ENCODE data around the gene FSCN2.

FSCN2 gene

DNA sequence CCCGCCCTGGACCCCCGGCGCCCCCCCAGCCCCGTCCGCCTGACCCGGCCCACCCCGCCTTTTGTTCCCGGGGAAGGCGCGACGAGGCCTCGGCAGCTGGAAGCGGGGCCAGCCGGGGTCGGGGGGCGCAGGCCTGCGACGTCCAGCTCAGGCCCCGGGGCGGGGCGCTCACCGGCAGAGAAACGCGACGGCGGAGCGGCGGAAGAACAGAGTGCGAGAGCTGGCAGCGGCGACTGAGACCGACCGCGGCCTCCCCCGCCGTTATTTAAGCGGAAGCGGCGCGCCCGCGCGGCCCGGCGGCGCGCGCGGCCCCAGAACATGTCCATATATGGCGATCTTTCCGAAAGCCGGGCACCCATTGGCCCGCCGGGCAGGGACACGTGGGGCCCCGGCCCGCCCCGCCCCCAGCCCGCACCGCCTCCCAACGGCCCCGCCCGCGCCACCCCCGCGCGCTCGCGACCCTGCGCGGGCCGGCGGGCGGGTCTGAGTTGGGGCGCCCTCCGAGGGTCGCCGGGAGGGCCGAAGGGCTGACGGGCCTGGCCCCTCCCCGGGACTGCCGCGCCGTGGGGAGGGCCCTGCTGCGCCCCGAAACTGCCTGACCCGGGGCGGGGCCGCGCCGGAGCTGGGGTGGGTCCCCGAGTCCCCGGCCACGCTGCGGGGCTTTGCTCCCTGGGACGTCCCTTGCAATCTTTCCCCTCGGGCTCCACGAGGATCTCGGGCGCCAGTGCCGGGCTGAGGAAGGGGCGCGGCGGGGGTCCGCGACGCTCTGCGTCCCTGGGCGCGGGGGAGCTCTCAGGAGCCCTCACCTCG lies 15.4 kb upstream of the FSCN2 start, which contains the start of gene ACTG1:
TSS of gene ACTG1 (minus strand) at position 238 of the 810 bp plus-strand sequence. CDS start 445 bp downstream, outside the sequence.
- peak; percentile 97 for DNase-seq

DNA sequence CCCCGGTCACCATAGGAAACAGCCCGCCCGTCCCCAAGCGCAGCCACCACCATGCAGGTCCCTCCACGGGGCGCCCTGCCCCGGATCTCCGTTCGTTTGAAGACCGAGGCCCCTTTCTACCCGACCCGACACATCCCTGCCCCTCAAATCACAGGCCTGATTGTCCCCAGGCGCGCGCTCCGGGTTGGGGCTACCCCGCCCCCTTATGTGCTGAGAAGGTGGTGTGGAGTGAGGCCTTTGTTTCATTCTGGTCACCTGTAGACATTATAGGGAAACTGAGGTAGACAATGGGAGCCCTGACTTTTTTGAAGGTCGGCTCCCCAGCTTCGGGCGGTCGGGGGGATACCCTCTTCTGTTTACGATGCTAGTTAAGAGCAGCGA lies 14.8 kb upstream of the FSCN2 start:
- peak; percentile 88 for DNase-seq

DNA sequence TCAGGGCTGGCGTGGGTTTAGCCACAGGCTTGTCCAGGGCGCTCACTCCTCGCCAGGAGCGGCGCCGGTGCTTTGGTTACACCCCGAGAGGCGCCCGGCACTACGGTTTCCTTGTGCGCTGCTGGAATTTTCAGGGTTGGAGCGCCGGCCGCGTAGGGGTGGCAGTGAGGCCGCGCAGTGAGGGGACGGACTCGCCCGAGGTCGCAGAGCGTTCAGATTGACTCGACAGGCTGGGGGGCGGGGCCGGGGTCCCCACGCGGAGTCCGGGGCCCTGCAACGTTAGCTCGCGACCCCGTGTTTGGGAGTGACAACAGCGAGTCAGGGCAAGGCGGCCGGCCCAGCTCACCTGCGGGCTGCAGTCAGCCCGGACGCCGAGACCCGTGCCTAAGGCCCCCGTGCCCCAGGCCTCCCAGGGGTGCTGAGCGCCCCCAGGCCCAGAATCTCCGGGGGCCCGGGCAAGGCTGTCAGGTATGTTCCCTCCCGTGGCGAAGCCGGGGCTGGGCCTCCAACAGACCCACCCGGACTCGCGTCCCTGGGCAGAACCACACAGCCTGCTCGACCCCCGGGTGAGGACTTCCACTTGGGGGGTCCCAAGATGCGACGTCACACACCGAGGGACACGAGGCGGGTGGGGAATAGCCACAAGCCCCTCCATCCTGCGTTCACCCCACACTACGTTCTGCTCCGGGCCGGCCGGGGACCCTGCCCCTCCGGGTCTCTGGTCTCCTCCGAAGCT lies 14.3 kb upstream of the FSCN2 start:
- DNase-seq, result peak; percentile 79

DNA sequence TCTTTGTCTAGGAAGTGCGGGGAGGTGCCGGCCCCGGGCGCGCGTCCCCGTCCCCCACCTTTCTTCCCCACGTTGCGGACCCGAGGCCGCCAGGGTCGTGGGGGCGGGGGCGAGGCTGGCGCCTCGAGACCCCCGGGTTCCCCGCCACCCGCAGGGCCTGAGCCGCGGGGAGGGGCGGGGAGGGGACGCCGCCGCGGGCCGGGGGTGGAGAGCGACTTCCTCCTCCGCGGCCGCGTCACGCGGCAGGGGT lies 13.8 kb upstream of the FSCN2 start:
- no peak for DNase-seq

DNA sequence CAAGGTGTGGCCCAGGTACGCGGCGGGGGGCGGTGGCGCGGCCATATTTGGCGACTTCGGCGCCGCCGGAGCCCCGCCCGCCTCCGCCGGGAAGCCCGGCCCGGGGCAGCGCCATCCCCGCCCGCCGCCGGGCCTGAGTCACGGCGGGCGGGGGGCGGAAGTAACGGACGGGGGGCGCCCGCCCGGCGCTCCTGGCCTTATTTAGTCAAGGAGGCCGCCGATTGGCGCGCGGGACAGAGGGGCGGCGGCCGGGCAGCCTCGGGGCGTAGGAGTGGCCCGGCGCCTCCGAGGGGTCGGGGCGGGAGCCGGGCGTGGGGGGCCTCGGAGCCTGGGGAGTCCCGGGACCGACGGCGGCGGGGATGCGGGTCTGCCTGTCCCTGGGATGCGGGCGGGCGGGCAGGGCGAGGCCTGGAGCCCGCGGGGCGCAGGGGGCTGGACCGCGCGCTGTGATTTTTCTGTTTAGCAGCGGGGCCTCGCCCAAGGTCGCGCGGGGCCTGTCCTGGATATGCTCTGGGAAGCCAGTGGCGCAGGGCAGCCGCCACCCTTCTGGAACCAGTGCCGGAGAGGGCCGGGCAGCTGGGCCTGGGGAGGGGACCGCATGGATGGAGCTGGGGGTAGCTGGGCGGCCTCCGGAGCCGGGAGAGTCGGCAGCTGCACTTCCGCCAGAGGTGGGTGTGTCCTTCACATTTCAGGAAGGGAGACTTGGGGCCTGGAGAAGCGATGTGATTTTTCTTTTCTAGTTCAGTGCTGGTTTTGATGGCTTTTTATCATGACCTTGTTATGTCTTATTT lies 13.2 kb upstream of the FSCN2 start:
- DNase-seq, result peak; percentile 83

DNA sequence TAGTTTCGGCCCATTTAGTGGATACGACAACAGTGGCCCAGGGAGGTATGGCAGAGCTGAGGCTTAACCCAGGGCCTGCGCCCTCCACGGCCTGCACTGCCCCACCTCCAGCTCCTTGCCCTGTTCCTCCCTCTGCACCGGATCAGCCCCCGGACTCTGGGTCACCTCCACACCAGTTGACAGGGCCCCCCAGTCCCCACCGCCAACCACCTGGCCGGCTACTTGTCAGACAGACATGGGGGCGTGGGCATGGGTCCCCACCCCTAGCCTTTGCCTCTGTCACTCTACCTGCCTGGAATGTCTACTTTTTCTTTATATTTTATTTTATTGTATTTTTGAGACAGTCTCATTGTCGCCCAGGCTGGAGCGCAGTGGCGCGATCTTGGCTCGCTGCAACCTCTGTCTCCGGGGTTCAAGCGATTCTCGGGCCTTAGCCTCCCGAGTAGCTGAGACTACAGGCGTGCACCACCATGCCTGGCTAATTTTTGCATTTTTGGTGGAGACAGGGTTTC lies 12.6 kb upstream of the FSCN2 start:
- DNase-seq, result no peak

DNA sequence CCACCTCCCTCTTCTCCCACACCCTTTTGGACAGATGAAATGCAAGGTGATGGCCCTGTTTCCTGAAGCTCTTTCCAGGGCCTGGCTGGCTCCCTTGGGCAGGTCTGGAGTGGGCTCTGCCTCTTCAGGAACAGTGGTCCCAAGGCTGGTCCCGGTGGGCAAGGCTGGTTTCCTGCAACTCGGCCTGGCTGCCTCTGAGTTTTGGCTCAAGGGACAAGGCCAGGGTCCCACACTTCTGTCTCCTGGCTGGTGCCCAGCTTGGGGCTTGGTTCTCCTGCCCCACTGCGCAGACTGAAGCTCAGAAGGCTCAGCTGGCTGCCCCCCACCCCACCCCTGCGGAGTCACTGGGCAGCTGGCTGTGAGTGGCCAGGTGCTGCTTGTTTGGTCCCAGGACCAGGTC lies 11.7 kb upstream of the FSCN2 start:
- no peak for DNase-seq

DNA sequence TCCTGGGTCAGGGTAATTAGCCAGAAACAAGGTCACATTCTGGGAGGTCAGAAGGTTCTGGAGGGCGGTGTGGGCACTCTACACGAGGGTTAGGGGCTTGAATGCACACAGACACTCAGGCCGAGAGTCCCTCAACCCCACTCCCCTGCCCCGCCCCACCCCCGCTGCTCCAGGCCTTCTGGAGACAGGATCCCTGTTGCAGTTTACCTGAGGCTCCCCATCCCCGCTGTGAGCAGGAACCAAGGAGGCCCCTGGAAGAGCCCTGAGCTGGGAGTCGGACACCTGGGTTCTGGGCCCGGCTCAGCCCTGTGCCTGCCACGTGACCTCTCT lies 11.2 kb upstream of the FSCN2 start:
- no peak for DNase-seq

DNA sequence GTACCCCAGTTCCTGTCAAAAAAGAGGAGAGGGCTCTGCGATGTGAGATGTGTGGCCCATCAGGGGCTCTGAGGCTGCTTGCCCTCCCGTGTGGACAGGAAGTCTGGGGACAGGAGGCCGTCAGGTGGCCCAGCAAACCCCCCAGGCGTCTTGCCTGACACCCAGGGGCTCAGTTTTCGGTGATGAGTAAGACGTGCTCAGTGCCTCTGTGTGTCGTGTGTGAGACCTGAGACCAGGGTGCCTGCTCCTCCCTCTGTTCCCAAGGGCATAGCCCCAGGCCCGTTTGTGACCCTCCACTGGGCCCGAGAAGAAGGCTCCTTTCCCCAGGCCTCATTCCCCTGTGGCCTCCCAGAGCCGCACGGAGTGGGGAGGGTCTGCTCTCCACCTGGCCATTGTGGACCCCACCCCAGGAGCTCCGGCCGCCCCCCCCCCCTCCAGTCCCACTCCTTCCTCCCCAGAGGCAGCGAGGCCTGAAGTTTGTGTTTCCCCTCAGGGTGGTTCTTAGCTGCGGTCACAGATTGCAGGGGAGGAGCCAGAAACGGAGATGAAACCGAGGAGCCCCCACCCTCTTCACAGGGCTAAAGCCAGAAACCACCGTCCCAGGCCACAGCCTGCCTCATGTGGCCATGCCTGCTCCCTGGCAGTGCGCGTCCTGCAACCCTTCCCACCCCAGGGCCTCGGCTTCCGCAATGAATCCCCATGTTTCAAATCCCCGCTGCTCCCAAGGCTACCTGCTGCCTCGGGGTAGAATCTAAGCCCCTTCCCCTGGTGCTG lies 10.7 kb upstream of the FSCN2 start:
- DNase-seq, result no peak

DNA sequence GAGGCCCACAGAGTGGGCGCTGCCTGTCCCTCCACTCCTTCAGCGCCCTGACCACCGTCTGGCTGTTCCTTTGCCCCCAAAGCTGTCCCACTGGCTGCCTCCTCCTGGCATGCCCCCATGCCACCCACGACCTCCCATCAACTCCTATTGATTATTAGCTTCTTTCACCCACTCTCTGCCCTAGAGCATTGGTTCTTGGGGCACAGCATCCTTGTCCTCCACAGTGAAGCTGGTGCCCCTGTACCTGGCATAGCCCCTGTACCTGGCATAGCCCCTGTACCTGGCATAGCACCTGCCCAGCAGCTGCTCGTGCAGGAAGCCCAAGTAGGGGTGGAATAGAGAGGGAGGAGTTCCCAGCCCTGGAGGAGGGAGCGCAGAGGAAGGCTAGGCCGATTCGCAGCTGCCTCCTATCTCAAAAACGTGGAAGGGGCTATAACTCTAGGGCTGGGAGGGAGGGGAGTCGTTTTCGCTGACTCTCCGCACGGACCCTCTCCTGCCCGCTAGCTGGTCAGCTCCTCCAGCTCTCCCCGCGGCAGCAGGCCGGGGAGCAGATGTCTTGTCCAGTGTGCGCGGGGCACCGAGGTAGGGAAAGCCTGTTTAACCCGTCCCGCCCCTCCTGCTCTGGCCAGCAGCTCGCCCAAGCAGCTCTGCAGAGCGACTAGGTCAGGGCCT lies 9.9 kb upstream of the FSCN2 start:
- peak; percentile 54 for DNase-seq

DNA sequence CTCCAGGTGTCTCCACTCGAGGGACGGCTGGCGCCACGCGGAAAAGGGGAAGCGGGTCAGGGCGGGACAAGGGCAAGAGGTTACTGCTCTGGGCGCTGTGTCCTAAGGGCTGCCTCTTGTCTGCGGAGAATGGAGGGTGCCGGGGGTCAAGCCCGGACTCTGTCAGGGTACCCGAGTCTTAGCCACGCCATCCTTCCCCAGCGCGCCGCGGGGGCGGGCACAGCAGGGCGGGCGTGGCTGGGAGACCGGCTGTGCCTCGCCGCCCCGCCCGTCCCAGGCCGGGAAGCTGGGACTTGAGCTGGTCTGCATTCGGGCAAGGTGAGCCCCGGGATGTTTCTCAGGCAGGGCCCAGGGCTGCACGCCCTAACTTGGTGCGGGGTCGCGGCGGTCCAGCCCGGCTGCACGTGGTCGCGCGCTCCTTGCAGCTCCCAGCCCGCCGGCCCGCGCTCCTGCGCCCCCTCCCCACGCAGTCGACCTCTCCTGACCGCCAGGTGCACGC lies 9.3 kb upstream of the FSCN2 start:
- no peak for DNase-seq

DNA sequence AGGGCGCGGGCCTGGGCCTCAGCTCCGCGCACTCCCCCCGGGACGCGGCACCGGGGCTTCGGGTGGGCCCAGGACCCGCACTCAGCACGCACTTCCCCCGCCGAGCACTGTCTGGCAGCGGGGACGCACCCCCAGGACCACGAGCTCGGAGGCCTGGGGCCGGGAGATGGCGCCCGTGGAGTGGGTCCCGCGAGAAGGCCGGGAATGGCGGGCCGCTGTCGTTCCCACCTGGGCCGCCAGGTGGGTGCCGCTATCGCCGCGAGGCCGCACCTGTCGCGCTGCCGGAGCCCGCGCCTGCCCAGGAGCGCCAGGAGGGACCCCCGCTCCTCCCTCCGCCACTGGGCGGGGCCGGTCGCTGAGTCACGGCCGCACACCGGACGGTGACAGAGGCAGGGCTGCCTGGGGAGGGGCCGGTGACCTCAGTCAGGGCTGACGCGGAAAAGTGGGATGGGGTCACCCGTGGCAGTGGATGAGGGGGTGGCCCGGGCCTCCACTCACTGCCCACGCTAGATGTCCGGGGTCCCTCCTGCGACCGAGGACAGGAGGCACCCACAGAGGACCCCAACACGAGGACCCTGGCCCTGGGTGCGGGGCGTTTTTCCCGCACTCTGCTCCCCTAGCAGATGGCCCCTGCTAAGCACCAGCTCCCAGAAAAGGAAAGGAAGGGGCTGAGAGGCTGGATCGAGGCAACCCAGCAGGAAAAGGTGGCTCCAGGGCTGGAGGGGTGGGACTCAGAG lies 8.7 kb upstream of the FSCN2 start:
- no peak for DNase-seq

DNA sequence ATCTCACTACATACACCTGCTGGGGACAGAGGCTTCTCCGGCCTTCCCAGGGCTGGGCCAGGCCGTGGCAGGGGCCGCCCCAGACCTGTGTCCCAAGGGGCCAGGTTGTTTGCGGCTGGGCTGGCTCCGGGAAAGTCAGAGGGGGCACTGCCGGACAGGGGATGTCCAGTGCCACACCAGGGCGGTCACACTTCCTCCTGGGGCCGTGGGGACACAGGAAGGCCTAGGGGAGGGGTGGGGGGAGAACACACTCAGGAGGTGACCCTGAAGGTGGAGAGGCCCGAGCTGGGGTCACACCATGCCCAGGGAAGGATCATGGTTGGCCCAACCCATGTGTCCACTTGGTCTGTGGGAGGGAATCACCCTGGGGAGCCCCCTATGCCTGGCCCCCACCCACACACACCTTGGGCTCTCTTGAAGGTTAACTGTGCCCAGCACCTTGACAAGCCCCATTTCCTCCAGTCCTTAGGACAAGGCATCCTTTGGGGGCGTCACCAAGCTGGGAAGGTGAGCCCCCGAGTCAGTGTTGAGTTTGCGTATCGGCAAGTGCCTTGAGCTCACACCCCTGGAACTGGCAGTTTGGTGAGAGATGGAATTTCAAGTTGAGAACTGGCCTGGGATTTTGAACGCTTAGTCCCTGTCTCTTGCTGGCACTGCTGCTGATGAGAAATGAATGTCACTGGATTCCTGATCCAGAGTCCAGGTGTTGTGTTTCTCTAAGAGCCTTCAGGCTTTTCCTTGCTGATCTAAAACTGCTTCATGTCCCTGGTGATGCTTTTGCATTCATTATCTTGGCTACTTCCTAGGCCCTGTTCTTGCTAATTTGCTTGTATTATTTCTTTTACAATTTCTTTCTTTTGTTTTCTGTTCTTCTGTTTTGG lies 7.9 kb upstream of the FSCN2 start:
- no peak for DNase-seq

DNA sequence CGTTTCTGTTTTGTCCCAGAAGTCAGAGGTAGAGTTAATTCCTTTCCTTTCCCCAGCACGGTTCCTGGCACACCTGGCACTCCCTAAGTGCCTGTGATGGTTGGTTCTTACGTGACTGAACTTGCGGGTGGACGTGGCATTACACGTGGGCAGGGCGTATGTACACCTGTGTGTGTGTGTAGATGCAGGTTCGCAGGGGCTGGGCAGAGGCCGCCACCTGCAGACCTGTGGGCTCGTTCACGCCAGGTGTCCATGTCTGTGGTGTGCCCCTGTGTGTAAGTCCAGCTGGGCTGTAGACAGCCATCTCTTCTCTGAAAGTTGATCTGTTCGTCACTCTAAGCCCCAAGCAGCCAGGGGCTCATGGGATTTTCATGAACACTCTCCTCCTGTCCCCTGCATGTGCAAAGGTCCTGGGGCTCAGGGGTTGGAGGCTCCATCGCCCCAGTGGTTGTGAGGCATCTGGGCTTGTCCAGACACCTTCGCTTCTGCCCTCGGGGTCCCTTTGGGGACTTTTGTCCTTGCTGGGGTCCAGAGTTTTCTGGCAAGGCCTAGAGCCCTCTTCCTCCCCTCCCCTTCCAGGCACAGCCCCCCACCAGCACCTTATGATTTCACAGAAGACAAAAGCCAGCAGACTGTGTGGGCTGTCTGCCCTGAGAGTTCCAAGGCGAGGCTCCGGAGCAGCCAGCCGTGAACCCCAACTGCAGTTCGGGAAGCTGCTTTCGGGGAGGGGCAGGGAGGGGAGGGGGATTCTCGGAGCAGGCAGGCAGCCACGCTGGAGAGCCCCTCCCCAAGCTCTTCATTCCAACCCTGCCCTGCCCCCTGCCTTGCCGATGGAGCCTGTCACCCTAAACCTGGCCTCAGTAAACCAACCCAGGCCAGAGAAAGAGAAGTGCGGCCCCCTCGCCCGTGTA lies 5.4 kb upstream of the FSCN2 start:
- peak; percentile 91 for DNase-seq

DNA sequence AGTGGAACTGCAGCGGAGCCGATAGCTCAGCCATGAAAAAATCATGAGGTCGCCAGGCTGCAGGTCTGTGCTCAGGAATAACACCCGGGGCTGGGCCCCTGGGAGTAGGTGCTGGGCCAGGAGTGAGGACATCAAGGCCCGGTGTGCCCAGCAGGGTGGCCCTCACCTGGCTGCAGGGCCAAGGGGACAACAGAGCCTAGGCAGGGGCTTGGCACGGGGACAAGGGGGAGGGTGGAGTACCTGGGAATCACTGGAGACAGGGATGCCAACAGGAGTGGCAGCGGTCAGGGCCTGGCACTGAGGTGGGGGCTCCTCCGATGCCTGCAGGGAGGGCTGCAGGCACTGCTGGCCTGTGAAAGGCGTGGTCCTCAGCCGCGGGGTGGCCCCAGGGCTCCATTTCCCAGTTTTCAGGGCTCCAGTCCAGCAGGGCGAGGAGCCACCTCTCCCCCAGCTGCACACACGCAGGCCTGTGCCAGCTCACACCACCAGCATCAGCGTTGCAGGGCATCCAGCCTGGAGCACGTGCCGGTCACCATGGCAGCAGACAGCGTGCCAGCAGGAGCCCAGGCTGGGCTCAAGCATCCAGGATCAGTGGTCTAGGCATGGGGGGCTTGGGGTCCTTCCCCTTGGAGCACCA lies 4.7 kb upstream of the FSCN2 start:
- DNase-seq, result peak; percentile 64

DNA sequence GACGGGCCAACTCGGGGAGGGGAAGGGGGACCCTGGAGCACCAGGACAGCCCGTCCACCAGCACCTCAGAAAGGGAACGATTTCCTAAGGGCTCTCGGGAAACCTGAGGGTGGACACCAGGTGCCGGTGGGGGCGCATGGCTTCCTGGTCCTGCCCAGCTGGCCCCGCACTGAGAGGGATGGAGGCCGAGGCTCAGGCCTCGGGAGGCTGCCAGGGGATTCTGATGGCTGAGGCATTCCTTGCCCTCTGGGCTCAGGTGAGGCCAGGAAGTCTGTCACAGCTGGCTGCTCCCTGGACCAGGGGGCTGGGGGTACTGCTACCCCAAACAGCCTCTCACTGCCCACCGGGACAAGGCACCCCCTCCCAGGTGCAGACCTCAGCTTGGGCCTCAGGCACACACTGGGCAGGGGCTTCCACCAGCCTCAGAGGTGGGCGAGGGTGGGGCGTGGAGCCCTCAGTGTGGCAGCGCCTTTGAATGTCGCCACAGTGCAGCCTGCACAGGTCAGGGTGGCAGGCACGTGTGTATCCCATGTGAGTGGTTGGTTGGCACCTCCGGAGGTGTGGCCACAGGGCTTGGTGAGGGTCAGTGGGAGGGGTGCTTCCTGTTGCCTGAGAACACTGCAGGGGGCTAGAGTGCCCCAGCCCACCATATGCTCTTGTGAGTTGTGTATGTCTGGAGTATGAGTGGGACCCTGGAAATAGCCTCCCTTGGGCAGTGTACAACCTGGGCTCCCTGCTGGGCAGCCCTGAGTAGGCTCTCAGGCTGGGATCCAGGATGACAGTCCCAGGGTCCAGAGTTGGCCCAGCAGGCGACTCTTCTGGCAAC lies 3.9 kb upstream of the FSCN2 start:
- DNase-seq, result no peak

DNA sequence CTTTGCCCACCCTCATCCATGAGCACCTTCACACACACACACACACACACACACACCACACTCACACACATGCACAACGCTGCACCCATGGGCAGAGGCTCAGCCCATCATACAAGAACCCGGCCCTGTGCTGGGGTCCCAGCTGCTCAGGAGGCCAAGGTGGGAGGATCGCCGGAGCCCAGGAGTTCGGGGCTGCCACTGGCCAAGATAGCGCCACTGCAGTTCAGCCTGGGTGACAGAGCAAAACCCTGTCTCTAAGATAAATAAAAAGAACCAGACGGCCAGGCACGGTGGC lies 3.4 kb upstream of the FSCN2 start:
- no peak for DNase-seq
